Hepatocyte (in vitro differentiated cells): ENCODE results near the gene SYTL1. TPM values are rescaled to one million over a fixed set of nuclear protein-coding genes. Genes with fewer than 3 reads are reported as not detected.

Source experiments
- DNase-seq: peaks from one replicate; pipeline ENCODE4 v3.0.0-alpha.2; 2016; ENCODE audit warnings: low spot score
- H2AFZ ChIP-seq: fragments of 200-600 bp; sonication (generic); 2 replicates; pipeline ENCODE4 v1.6.0; 2016; ENCODE audit warnings: antibody characterized with exemption, mild to moderate bottlenecking
- H3K27ac ChIP-seq: fragments of 200-600 bp; sonication (generic); 2 replicates; pipeline ENCODE4 v1.5.1; 2016; ENCODE audit warnings: mild to moderate bottlenecking
- H3K27me3 ChIP-seq: fragments of 200-600 bp; sonication (generic); 2 replicates; pipeline ENCODE4 v1.6.1; 2016
- H3K36me3 ChIP-seq: fragments of 200-600 bp; sonication (generic); replicated peaks from 2 replicates; pipeline ENCODE4 v1.5.1; 2016; ENCODE audit warnings: low read depth; ENCODE audit not compliant: insufficient read depth
- H3K4me1 ChIP-seq: fragments of 200-600 bp; sonication (generic); 2 replicates; pipeline ENCODE4 v1.5.1; 2016; ENCODE audit warnings: mild to moderate bottlenecking, moderate library complexity; ENCODE audit not compliant: insufficient read depth
- H3K4me2 ChIP-seq: fragments of 200-600 bp; sonication (generic); 2 replicates; pipeline ENCODE4 v1.6.0; 2016
- H3K4me3 ChIP-seq: fragments of 200-600 bp; sonication (generic); 2 replicates; pipeline ENCODE4 v1.5.1; 2016; ENCODE audit warnings: mild to moderate bottlenecking
- H3K79me2 ChIP-seq: fragments of 200-600 bp; sonication (generic); 2 replicates; pipeline ENCODE4 v1.6.0; 2017; ENCODE audit warnings: mild to moderate bottlenecking
- H3K9me2 ChIP-seq: fragments of 200-600 bp; sonication (generic); replicated peaks from 2 replicates; pipeline ENCODE4 v1.6.0; 2017; ENCODE audit warnings: mild to moderate bottlenecking; ENCODE audit not compliant: insufficient read depth
- H3K9me3 ChIP-seq: fragments of 200-600 bp; sonication (generic); 2 replicates; pipeline ENCODE4 v1.5.1; 2016; ENCODE audit warnings: low read depth, mild to moderate bottlenecking
- H4K20me1 ChIP-seq: fragments of 200-600 bp; sonication (generic); 2 replicates; pipeline ENCODE4 v1.6.0; 2016; ENCODE audit warnings: mild to moderate bottlenecking; ENCODE audit not compliant: insufficient read depth, poor library complexity, severe bottlenecking
- CTCF ChIP-seq: fragments of 200-600 bp; sonication (generic); IDR thresholded peaks from 2 replicates; pipeline ENCODE4 v1.5.1; 2016; ENCODE audit warnings: antibody characterized with exemption, mild to moderate bottlenecking; ENCODE audit not compliant: poor library complexity
- EZH2 ChIP-seq: fragments of 200-600 bp; sonication (generic); IDR thresholded peaks from 2 replicates; pipeline ENCODE4 v1.6.1; 2016; ENCODE audit warnings: antibody characterized with exemption, mild to moderate bottlenecking, borderline replicate concordance
- EZH2phosphoT487 ChIP-seq: fragments of 200-600 bp; sonication (generic); IDR thresholded peaks from one replicate; pipeline ENCODE4 v1.6.1; 2018; ENCODE audit warnings: antibody characterized with exemption, mild to moderate bottlenecking, low read depth, moderate library complexity; ENCODE audit not compliant: unreplicated experiment, severe bottlenecking
- WGBS: methylation state at CpG from one replicate; pipeline ENCODE4 v1.1.6; 2016; ENCODE audit warnings: low lambda C conversion rate; ENCODE audit errors: missing lambda C conversion rate; 5-methylcytosine and 5-hydroxymethylcytosine counted together
- polyA plus RNA-seq: library from polyadenylated mRNA; unstranded; fragments of >200 nt; fragmentation: Nextera tagmentation; extraction: Ambion mirVana; gene quantifications from 2 replicates; pipeline ENCODE4 v1.2.1, GENCODE V29; 2016
- total RNA-seq: library from RNA; depleted of rRNA; stranded (reverse); fragments of >200 nt; gene quantifications from 2 replicates; pipeline ENCODE4 v1.2.3, GENCODE V29; 2014

SYTL1 gene
- total and polyA plus RNA-seq, 2 experiments from 2014 or later: 12.1 to 21.7 TPM

GRCh38 chr1:27327964-27328363, 13.9 kb upstream of the SYTL1 start:
- H3K4me2 ChIP-seq: no peak overlapping the region
- H3K4me3 ChIP-seq: no peak overlapping the region
- no peak overlapping the region for H3K27ac ChIP-seq
- WGBS: 93% methylated on average over 5 of the region's 5 CpGs
- DNase-seq: no peak
- peaks cover 28% of the 10 kb centered on the region for H4K20me1 ChIP-seq
- H3K36me3 ChIP-seq: no peaks in the 10 kb centered on the region
- no peaks in the 10 kb centered on the region for H3K9me3 ChIP-seq
- peaks cover 10% of the 10 kb centered on the region for H3K4me1 ChIP-seq
- H2AFZ ChIP-seq: no peak overlapping the region
- H3K27me3 ChIP-seq: no peaks in the 10 kb centered on the region
- H3K9me2 ChIP-seq: no peaks in the 10 kb centered on the region
- no peak for TF ChIP-seq CTCF
- no peak for TF ChIP-seq EZH2
- TF ChIP-seq EZH2phosphoT487: no peak
- peaks cover 75% of the 10 kb centered on the region for H3K79me2 ChIP-seq

- Histone ChIP-seq H3K79me2 (peaks cover 47% of the 10 kb centered on the region), H3K36me3 (no peaks in the 10 kb centered on the region), H2AFZ (no peak overlapping the region), H3K4me3 (no peak overlapping the region), H3K27me3 (no peaks in the 10 kb centered on the region), H3K9me2 (no peaks in the 10 kb centered on the region), H3K4me1 (no peaks in the 10 kb centered on the region), H4K20me1 (peaks cover 27% of the 10 kb centered on the region), H3K27ac (no peak overlapping the region), H3K9me3 (no peaks in the 10 kb centered on the region), H3K4me2 (no peak overlapping the region)
- WGBS: 89% methylated on average over 8 of the region's 8 CpGs
- DNase-seq: no peak
- TF ChIP-seq EZH2: no peak
- no peak for TF ChIP-seq EZH2phosphoT487
- TF ChIP-seq CTCF: no peak
Observed at GRCh38 chr1:27330786-27331185, 11.0 kb upstream of the SYTL1 start.

GRCh38 chr1:27331426-27331825, 10.4 kb upstream of the SYTL1 start:
- H3K9me3 ChIP-seq: no peaks in the 10 kb centered on the region
- H3K27ac ChIP-seq: no peak overlapping the region
- H4K20me1 ChIP-seq: peaks cover 22% of the 10 kb centered on the region
- no peaks in the 10 kb centered on the region for H3K27me3 ChIP-seq
- WGBS: 96% methylated on average over 3 of the region's 3 CpGs
- H3K4me3 ChIP-seq: no peak overlapping the region
- H3K4me1 ChIP-seq: no peaks in the 10 kb centered on the region
- no peaks in the 10 kb centered on the region for H3K9me2 ChIP-seq
- no peak for TF ChIP-seq CTCF
- no peak for TF ChIP-seq EZH2phosphoT487
- no peak for TF ChIP-seq EZH2
- peaks cover 41% of the 10 kb centered on the region for H3K79me2 ChIP-seq
- no peak for DNase-seq
- H3K4me2 ChIP-seq: no peak overlapping the region
- no peak overlapping the region for H2AFZ ChIP-seq
- H3K36me3 ChIP-seq: no peaks in the 10 kb centered on the region

GRCh38 chr1:27331922-27332321, 9.9 kb upstream of the SYTL1 start:
- DNase-seq: no peak
- Histone ChIP-seq H2AFZ (no peak overlapping the region), H4K20me1 (peaks cover 18% of the 10 kb centered on the region), H3K27me3 (no peaks in the 10 kb centered on the region), H3K4me3 (no peak overlapping the region), H3K27ac (no peak overlapping the region), H3K36me3 (no peaks in the 10 kb centered on the region), H3K9me3 (no peaks in the 10 kb centered on the region), H3K79me2 (peaks cover 36% of the 10 kb centered on the region), H3K4me2 (no peak overlapping the region), H3K9me2 (no peaks in the 10 kb centered on the region), H3K4me1 (no peaks in the 10 kb centered on the region)
- WGBS: 94% methylated on average over 5 of the region's 5 CpGs
- TF ChIP-seq EZH2: no peak
- no peak for TF ChIP-seq CTCF
- no peak for TF ChIP-seq EZH2phosphoT487
